T-helper 1 cell treated with Interleukin-12 subunit alpha and Interleukin-12 subunit beta and Interleukin-4 antibody, amounts not matched to agents 30 ng/mL and 1 ng/mL, for 36 hours (primary cell): ENCODE results near the gene BCL2L13. TPM values are rescaled to one million over a fixed set of nuclear protein-coding genes. Genes with fewer than 3 reads are reported as not detected.
"Not testable (repeated sequence)": the region's sequence is repeated elsewhere in the genome, so short reads cannot be mapped to it uniquely, and the experiment has no call there.

Experiments
- intact Hi-C: fragments of 100-400 bp; cut with micrococcal nuclease; formaldehyde crosslinking; loops from one replicate; pipeline ENCODE4 v1.15.1; 2024
- total RNA-seq: library from RNA; stranded (reverse); gene quantifications from 2 replicates; pipeline ENCODE4 v1.2.3, GENCODE V29; 2022

BCL2L13 gene
- total RNA-seq, 1 donor from 2014 or later, result 31.6 TPM

GRCh38 chr22:17634696-17635095, 3.9 kb upstream of the BCL2L13 start:
- intact Hi-C loops, result loop anchor here (5.0 kb wide), 2 partner anchors 417 to 518 kb away; partner anchors contain the start of genes ADA2 and USP18

- intact Hi-C loops, result loop anchor here (5.0 kb wide), 2 partner anchors 420 to 515 kb away; partner anchors contain the start of genes ADA2 and USP18
These were observed 1.7 kb upstream of the BCL2L13 start for GRCh38 chr22:17636850-17637249.

GRCh38 chr22:17637490-17638181, 921 bp upstream of the BCL2L13 start:
- intact Hi-C loops, result loop anchor here (1.0 to 5.0 kb wide), 11 partner anchors 9 to 551 kb away; partner anchors contain the start of genes ADA2, ATP6V1E1, HDHD5 and PEX26

GRCh38 chr22:17638182-17638431, 450 bp upstream of the BCL2L13 start:
- intact Hi-C loops, result loop anchor here (1.0 to 5.0 kb wide), 11 partner anchors 10 to 551 kb away; partner anchors contain the start of genes ADA2, ATP6V1E1, HDHD5 and PEX26

GRCh38 chr22:17639247-17639741, 737 bp downstream of the BCL2L13 start:
- intact Hi-C loops, result loop anchor here (2.0 to 5.0 kb wide), 9 partner anchors 68 to 552 kb away; partner anchors contain the start of genes ADA2, PEX26 and USP18

- intact Hi-C loops, result no loop called here
These were observed 2.7 kb downstream of the BCL2L13 start for GRCh38 chr22:17641269-17641668.

- intact Hi-C loops, result not testable (repeated sequence)
These were observed 3.8 kb downstream of the BCL2L13 start for GRCh38 chr22:17642357-17642756.

- intact Hi-C loops, result no loop called here
These were observed 8.9 kb downstream of the BCL2L13 start for GRCh38 chr22:17647452-17647851.

GRCh38 chr22:17647991-17648390, 9.4 kb downstream of the BCL2L13 start:
- intact Hi-C loops, result no loop called here

GRCh38 chr22:17648569-17648968, 10.0 kb downstream of the BCL2L13 start:
- intact Hi-C loops, result no loop called here

GRCh38 chr22:17655289-17655688, 16.7 kb downstream of the BCL2L13 start:
- intact Hi-C loops, result no loop called here

- intact Hi-C loops, result no loop called here
These were observed 18.4 kb downstream of the BCL2L13 start for GRCh38 chr22:17656870-17657395.

- intact Hi-C loops, result no loop called here
These were observed 26.0 kb downstream of the BCL2L13 start for GRCh38 chr22:17664414-17665055.

GRCh38 chr22:17665248-17665647, 26.7 kb downstream of the BCL2L13 start:
- intact Hi-C loops, result no loop called here

- intact Hi-C loops, result no loop called here
These were observed 27.3 kb downstream of the BCL2L13 start for GRCh38 chr22:17665854-17666253.

- intact Hi-C loops, result not testable (repeated sequence)
These were observed 33.0 kb downstream of the BCL2L13 start for GRCh38 chr22:17671521-17672092.

- intact Hi-C loops, result no loop called here
These were observed 33.9 kb downstream of the BCL2L13 start for GRCh38 chr22:17672417-17672991.

- intact Hi-C loops, result no loop called here
These were observed 35.6 kb downstream of the BCL2L13 start for GRCh38 chr22:17674152-17674551.

- intact Hi-C loops, result no loop called here
These were observed 37.0 kb downstream of the BCL2L13 start for GRCh38 chr22:17675584-17675983.

- intact Hi-C loops, result no loop called here
These were observed 40.3 kb downstream of the BCL2L13 start for GRCh38 chr22:17678817-17679385.

GRCh38 chr22:17684245-17684644, 45.7 kb downstream of the BCL2L13 start:
- intact Hi-C loops, result no loop called here
